Stimulated activated CD8-positive, alpha-beta memory T cell treated with anti-CD3 and anti-CD28 coated beads, Interleukin-15, amount 100 ng/mL, for 4 hours (primary cell): ENCODE data around the gene ZNF787.
"Not testable (repeated sequence)": the region's sequence is repeated elsewhere in the genome, so short reads cannot be mapped to it uniquely, and the experiment has no call there.

Experiments
- DNase-seq, 2 donors: peaks; one replicate each; pipeline ENCODE4 v3.0.0-alpha.2; 2020; ENCODE audit warnings: low read depth in 2 of 2

ZNF787 gene

GRCh38 chr19:56121180-56122167 lies at the start of gene ZNF787:
TSS of gene ZNF787 (minus strand) at chr19:56121295. CDS start at chr19:56103217, 18,078 bp downstream.
- DNase-seq, result peak; percentile 93 to 96

DNA sequence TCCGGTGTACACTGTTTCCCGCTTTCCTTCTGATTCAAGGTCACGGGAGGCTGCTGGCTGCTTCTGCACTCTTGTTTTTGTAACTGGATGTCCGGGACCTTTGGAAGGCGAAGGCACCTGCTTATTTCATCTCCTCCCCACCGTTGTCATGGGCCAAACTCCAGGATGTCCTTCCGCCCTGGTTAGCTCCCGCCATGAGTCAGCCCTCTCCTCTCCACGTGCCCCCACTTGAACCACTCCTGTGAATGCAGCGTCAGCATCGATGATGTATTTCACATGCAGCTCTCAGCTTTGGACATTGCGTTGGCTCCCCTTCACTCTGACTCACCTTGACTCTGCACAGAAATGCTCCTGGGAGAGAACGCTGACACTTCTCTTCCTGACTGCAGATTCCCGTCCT lies 49.2 kb upstream of the ZNF787 start:
- no peak for DNase-seq

DNA sequence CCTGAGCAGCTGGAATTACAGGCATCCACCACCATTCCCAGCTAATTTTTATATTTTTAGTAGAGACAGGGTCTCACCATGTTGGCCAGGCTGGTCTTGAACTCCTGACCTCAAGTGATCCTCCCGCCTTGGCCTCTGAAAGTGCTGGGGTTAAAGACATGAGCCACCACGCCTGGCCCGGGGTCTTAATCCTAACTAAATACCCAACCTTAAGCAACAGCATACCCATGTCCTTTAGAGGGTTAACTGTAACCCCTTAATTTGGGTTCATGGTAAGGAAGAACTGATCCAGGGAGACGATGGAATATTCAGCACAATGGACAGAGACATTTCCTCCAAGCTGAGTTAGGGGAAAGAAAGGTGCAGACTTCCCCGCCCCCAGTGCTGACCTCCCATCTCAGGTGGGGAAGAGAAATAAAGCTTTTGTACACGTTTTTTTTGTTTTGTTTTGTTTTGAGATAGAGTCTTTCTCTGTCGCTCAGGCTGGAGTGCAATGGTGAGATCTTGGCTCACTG lies 46.0 kb upstream of the ZNF787 start:
- no peak for DNase-seq

DNA sequence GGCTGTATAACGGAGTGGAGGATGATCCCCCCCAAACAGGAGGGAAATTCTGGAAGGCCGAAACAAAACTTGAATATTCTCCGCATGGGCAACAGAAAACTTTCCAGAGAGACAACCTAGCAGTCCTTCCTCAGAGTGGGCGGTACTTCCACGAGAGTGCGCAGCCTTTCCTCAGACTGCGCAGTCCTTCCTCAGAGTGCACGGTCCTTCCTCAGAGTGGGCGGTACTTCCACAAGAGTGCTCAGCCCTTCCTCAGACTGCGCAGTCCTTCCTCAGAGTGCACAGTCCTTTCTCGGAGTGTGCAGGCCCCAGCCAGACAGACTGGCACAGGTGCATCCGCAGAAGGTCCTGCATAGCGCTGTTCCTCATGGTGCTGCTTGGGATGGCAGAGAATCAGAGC lies 42.0 kb upstream of the ZNF787 start:
- no peak for DNase-seq

GRCh38 chr19:56162258-56162657 lies 41.2 kb upstream of the ZNF787 start:
- DNase-seq, result no peak

GRCh38 chr19:56161534-56161933 lies 40.4 kb upstream of the ZNF787 start:
- DNase-seq, result no peak

- no peak for DNase-seq
These were observed 38.7 kb upstream of the ZNF787 start for GRCh38 chr19:56159622-56160271.

- DNase-seq, result no peak
These were observed 38.0 kb upstream of the ZNF787 start for GRCh38 chr19:56159009-56159559.

DNA sequence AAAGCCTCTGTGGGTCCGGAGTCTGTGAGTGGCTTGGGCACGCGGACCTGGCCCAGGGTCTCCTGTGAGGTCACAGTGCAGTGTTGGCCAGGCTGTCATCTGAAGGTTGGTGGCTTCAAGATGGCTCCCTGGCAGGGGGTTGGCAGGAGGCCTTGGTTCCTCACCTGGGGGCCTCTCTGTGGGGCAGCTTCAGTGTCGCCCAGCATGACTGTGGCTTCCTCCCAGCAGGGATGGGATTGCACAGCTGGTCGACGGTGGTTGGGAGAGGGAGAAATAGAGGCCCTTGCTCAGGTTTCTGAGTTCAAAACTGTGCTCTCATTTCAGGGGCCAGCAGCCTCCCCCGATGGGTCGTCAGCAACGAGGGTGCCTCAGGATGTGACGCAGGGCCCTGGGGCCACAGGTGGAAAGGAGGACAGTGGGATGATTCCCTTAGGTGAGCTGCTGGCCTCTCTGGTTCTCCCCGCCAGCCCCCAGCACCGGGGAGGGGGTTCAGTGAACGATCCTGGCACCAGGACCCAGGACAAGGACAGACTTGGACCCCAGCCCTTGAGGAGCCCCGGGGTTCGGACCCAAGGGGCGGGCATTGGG lies 37.2 kb upstream of the ZNF787 start:
- no peak for DNase-seq

- DNase-seq, result no peak
These were observed 35.7 kb upstream of the ZNF787 start for GRCh38 chr19:56156768-56157167.

GRCh38 chr19:56155124-56155687 lies 34.1 kb upstream of the ZNF787 start:
- DNase-seq, result no peak

DNA sequence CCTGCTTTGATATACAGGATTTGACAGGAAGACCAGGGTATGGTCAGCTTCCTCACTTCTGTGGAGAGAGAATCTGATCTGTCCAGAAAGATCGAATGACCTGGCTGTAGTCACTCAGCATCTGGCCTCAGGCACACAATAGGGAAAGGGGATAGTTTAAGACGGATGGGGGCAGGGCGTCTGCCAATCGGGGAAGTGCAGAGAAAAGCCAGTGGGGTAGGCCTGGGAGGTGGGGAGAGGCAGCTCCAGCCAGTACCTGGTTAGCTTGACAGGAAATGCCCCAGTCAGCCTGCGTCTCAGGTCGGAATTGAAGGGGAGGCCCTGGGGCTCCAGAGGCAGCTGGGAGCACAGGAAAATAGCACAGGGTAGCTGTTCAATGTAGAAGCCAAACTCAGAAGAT lies 32.4 kb upstream of the ZNF787 start:
- no peak for DNase-seq

GRCh38 chr19:56152644-56153043 lies 31.5 kb upstream of the ZNF787 start:
- no peak for DNase-seq

DNA sequence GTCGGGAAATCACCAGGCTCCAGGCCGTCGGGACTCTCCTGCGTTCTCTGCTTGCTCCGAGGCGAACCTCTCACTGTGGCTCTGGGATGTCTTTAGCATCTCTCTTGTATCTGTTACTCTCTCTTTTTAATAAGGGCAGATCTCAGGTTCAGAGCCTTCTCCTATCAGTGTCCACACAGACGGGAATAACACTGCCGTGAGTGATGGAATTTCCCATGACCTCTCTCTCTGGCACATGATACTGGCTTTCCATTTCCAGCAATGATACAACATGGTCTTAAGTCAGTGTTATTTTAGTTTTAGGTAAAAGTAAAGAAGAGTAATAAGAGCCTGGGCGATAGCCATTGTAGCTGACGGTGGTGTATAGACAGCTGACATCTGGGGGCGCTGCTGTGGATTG lies 29.3 kb upstream of the ZNF787 start:
- no peak for DNase-seq

GRCh38 chr19:56149656-56150038 lies 28.6 kb upstream of the ZNF787 start:
- DNase-seq, result no peak

DNA sequence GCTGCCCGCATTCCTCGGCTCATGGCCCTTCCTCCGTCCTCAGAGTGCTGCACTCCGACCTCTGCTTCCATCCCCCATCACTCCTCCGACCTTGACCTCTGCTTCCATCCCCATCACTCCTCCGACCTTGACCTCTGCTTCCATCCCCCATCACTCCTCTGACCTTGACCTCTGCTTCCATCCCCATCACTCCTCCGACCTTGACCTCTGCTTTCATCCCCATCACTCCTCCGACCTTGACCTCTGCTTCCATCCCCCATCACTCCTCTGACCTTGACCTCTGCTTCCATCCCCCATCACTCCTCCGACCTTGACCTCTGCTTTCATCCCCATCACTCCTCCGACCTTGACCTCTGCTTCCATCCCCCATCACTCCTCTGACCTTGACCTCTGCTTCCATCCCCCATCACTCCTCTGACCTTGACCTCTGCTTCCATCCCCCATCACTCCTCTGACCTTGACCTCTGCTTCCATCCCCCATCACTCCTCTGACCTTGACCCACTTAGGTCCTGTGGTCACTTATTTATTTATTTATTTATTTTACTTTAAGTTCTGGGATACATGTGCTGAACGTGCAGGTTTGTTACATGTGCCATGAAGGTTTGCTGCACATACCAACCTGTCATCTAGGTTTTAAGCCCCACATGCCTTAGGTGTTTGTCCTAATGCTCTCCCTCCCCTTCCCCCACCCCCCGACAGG lies 28.0 kb upstream of the ZNF787 start:
- not testable (repeated sequence) for DNase-seq

- DNase-seq, result no peak
These were observed 27.0 kb upstream of the ZNF787 start for GRCh38 chr19:56148096-56148495.

DNA sequence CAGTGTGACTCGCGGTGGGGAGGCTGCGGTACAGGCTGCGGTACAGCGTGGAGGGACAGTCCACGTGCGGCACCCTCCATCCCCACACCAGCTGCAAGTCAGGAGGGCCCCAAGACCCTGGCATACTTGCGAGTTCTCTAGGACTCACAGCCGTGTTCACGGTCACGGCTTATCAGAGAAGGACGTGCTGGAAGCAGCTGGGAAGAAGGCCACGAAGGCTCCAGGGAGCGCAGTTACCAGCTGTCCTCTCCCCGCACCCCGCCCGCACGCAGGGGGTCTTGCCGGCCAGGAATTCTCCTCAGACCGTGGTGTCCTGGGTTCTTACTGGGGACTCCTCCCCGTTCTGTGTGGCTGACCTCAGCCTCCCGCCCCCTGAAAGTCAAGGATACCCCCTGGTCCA lies 26.2 kb upstream of the ZNF787 start:
- no peak for DNase-seq

GRCh38 chr19:56146904-56147303 lies 25.8 kb upstream of the ZNF787 start:
- DNase-seq, result no peak

- DNase-seq, result no peak
These were observed 24.6 kb upstream of the ZNF787 start for GRCh38 chr19:56145698-56146097.

GRCh38 chr19:56144831-56145230 lies 23.7 kb upstream of the ZNF787 start:
- DNase-seq, result no peak
